ENCODE data around the gene CHTF18.
A peak's percentile ranks its signal among the peaks of the same experiment; 100 is the strongest.

DNA sequence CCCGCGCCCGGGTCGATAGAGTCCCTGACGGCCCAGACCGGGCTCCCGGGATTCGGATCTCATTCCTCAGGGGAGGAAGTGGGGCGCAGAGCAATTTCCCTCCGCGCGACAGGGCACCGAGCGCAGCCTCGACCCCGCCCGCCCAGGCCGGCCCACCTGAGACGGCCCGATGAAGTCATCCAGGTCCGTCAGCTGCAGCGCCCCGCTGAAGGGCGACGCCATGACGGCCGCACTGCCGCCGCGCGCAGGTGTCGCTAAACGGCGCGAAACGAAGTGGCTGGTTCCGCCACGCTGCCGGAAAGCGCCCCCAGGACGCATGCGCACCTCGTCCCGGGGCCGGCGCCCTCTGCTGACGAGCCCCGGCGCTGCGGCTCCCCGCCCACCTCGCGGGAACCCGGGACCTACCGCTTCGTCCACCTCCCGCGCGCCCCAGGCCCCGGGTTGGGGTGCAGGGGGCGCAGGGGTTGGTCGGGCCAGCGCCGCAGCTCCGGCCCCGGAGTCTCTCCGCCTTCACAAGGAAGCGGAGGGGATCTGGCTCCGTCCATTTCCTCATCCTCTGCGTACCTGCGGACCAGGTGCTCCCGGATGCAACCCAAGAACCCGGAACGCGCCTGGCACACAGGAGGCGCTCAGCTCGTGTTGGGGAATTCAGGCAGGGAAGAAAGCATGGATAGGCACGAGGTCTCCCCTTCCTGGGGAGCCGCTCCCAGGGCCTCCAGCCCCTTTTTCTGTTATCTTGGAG, 47.5 kb upstream of the CHTF18 start, which contains the start of gene CIAO3:
- TF ChIP-seq, protein P1, sequence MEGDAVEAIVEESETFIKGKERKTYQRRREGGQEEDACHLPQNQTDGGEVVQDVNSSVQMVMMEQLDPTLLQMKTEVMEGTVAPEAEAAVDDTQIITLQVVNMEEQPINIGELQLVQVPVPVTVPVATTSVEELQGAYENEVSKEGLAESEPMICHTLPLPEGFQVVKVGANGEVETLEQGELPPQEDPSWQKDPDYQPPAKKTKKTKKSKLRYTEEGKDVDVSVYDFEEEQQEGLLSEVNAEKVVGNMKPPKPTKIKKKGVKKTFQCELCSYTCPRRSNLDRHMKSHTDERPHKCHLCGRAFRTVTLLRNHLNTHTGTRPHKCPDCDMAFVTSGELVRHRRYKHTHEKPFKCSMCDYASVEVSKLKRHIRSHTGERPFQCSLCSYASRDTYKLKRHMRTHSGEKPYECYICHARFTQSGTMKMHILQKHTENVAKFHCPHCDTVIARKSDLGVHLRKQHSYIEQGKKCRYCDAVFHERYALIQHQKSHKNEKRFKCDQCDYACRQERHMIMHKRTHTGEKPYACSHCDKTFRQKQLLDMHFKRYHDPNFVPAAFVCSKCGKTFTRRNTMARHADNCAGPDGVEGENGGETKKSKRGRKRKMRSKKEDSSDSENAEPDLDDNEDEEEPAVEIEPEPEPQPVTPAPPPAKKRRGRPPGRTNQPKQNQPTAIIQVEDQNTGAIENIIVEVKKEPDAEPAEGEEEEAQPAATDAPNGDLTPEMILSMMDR (optimal IDR thresholded peaks at IDR 0.05 in 1 of 3, IDR thresholded peaks at IDR 0.05 in 1 of 3, conservative IDR thresholded peaks at IDR 0.05 in 1 of 3; ENCODE audit: extremely low read depth in 1 of 3, insufficient read depth in 2 of 3, low read length in 3 of 3) = peak; percentile 60 to 92 (median 82)
- no peak for TF ChIP-seq EZH2 (IDR thresholded peaks at IDR 0.05; ENCODE audit: low read length)

All from keratinocyte (primary cell).